Upper lobe of left lung (tissue), 4 donors: Measurements from ENCODE around the gene LDHB.

ENCODE experiments used
- EP300 ChIP-seq, 4 donors: sonication (generic); formaldehyde crosslinking; IDR thresholded peaks; one replicate each; pipeline ENCODE4 v1.5.1; 2017; ENCODE audit warnings: antibody characterized with exemption in 4 of 4, control low read depth in 2 of 4
- POLR2A ChIP-seq, 4 donors: fragments of 450-650 bp; IDR thresholded peaks; one replicate each; pipeline ENCODE4 v1.5.1; 2016 to 2017; ENCODE audit warnings: antibody characterized with exemption in 4 of 4, mild to moderate bottlenecking in 2 of 4
- POLR2AphosphoS5 ChIP-seq, 2 donors: sonication (generic); formaldehyde crosslinking; IDR thresholded peaks; one replicate each; pipeline ENCODE4 v1.5.1; 2017; ENCODE audit warnings: antibody characterized with exemption in 2 of 2
- TF ChIP-seq, protein P1 (sequence below), 6 experiments: fragments of 450-650 bp in 4 of 6; fragments of 200-600 bp in 2 of 6; sonication (generic) in 2 of 6; IDR thresholded peaks; one replicate each; pipeline ENCODE4 v1.5.1; 2016 to 2019; ENCODE audit warnings: antibody characterized with exemption in 6 of 6

DNA sequence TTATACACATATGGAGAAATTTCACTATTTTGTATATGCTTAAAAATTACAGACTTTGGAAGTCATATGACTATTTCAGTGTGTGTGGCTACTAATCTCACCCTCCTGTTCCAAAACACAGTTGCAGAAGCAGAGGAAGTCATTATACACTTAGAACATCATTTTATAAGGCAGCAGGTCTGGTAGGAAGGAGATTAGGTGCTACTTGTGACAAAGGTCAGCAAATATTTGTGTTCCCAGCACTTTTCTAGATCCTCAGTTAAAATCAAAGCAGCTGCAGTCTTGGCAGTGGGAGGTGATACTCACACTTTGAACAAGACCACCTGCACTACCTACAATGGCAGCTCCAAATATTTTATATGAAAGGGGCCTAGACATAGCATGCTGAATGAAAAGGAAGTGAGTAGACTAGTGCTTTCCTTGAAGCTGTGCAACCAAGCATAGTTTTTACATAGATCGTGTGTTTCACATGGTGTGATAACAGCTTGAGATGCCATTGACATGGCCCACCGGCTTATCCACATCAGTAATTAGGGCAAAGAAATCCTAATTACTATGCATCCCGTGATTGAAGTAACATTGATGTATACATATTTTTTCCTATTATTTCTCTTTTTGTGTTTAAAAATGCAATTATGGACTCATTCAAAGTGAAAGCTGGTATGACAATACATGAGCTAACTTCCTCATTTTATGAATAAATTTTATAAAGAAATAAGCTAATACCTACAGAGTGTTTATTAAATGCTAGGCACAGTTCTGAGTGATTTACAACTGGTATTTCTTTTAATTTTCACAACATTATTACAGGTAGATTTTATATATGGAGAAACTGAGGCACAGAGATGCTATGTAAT is 58.3 kb downstream of the LDHB start:
- TF ChIP-seq POLR2AphosphoS5 (IDR thresholded peaks at IDR 0.05) (no peak), POLR2A (IDR thresholded peaks at IDR 0.05) (no peak), EP300 (IDR thresholded peaks at IDR 0.05) (no peak)
- TF ChIP-seq, protein P1, sequence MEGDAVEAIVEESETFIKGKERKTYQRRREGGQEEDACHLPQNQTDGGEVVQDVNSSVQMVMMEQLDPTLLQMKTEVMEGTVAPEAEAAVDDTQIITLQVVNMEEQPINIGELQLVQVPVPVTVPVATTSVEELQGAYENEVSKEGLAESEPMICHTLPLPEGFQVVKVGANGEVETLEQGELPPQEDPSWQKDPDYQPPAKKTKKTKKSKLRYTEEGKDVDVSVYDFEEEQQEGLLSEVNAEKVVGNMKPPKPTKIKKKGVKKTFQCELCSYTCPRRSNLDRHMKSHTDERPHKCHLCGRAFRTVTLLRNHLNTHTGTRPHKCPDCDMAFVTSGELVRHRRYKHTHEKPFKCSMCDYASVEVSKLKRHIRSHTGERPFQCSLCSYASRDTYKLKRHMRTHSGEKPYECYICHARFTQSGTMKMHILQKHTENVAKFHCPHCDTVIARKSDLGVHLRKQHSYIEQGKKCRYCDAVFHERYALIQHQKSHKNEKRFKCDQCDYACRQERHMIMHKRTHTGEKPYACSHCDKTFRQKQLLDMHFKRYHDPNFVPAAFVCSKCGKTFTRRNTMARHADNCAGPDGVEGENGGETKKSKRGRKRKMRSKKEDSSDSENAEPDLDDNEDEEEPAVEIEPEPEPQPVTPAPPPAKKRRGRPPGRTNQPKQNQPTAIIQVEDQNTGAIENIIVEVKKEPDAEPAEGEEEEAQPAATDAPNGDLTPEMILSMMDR (IDR thresholded peaks at IDR 0.05): no peak
